ENCODE results near the gene NMBR.
"Not testable (repeated sequence)": the region's sequence is repeated elsewhere in the genome, so short reads cannot be mapped to it uniquely, and the experiment has no call there.

- TF ChIP-seq CTCF (IDR thresholded peaks at IDR 0.05; ENCODE audit: low read length); EZH2 (optimal IDR thresholded peaks at IDR 0.05; ENCODE audit: low read depth, low read length): not testable (repeated sequence)
These were observed 119.1 kb downstream of the NMBR start for GRCh38 chr6:142027804-142028203.
